ENCODE results near the gene SLC18A2. TPM values are rescaled to one million over a fixed set of nuclear protein-coding genes. Genes with fewer than 3 reads are reported as not detected.

Gene SLC18A2
- polyA plus RNA-seq, 2 of the 4 experiments (the other 2 are of a cell fraction): 0.03 to 0.09 TPM

DNA sequence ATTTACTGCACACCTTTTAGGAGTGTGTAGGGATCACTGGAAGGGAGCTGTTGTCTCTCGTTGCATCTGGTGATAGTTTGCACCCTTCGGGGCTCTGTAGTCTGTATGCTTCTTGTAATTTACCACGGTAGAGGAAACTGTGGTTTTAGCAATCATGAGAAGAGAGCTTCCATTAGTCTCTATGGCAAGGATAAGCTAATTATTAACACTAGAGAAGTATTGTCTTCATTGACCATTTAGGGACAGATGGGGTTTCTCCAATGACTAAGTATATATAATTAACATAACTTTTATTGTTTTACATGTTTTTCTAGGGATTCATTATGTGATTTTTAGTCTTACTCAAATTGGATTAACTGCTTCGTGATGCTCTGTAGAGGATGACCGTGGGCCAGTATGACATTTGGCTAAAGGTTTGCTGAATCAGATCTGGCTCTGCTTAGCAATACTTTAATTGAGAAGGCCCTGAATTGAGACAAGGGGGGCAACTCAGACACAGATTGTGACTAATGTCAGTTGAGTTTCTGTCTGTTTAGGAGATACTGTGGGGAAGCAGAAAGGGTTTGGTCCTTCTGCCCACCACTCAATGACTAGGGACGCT is 8.7 kb downstream of the SLC18A2 start:
- H3K9me3 ChIP-seq: no peaks in the 10 kb centered on the region
- no peak for ATAC-seq
- no peak overlapping the region for H3K4me3 ChIP-seq
- no peak overlapping the region for H3K4me2 ChIP-seq
- no peak for TF ChIP-seq RFX5 (IDR thresholded peaks at IDR 0.05)
- TF ChIP-seq CHD4 (IDR thresholded peaks at IDR 0.05; ENCODE audit: borderline replicate concordance): no peak
- TF ChIP-seq SREBF2 (IDR thresholded peaks at IDR 0.05): no peak
- TF ChIP-seq CBX2 (IDR thresholded peaks at IDR 0.05; ENCODE audit: borderline replicate concordance, low read depth): no peak
- TF ChIP-seq ZNF302 (CRISPR knock-in tag; IDR thresholded peaks at IDR 0.05): no peak
- TF ChIP-seq BHLHE40 (IDR thresholded peaks at IDR 0.05; ENCODE audit: low read depth, low read length): no peak
- TF ChIP-seq EP300 (IDR thresholded peaks at IDR 0.05): no peak
- TF ChIP-seq ZFP36 (IDR thresholded peaks at IDR 0.05; ENCODE audit: borderline replicate concordance, partially characterized antibody): no peak
- TF ChIP-seq FOXS1 (CRISPR knock-in tag; IDR thresholded peaks at IDR 0.05): no peak
- TF ChIP-seq, protein P1, sequence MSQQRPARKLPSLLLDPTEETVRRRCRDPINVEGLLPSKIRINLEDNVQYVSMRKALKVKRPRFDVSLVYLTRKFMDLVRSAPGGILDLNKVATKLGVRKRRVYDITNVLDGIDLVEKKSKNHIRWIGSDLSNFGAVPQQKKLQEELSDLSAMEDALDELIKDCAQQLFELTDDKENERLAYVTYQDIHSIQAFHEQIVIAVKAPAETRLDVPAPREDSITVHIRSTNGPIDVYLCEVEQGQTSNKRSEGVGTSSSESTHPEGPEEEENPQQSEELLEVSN (IDR thresholded peaks at IDR 0.05; ENCODE audit: borderline replicate concordance, low read depth): no peak
- no peak for TF ChIP-seq FOSL2 (IDR thresholded peaks at IDR 0.05)
- TF ChIP-seq FOSL2 (CRISPR knock-in tag; IDR thresholded peaks at IDR 0.05): no peak
- no peak for TF ChIP-seq GATA3 (IDR thresholded peaks at IDR 0.05; ENCODE audit: borderline replicate concordance)
- no peak for TF ChIP-seq ZSCAN20 (CRISPR knock-in tag; IDR thresholded peaks at IDR 0.05)
- TF ChIP-seq, protein P2, sequence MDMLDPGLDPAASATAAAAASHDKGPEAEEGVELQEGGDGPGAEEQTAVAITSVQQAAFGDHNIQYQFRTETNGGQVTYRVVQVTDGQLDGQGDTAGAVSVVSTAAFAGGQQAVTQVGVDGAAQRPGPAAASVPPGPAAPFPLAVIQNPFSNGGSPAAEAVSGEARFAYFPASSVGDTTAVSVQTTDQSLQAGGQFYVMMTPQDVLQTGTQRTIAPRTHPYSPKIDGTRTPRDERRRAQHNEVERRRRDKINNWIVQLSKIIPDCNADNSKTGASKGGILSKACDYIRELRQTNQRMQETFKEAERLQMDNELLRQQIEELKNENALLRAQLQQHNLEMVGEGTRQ (IDR thresholded peaks at IDR 0.05): no peak
- no peak for TF ChIP-seq RARB (CRISPR knock-in tag; IDR thresholded peaks at IDR 0.05)
- TF ChIP-seq, protein P3, sequence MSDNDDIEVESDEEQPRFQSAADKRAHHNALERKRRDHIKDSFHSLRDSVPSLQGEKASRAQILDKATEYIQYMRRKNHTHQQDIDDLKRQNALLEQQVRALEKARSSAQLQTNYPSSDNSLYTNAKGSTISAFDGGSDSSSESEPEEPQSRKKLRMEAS (IDR thresholded peaks at IDR 0.05): no peak
- H3K4me1 ChIP-seq: 0 out of 3 replicates have a peak, but pooled peaks cover 3% of the 10 kb centered on the region
- ChIA-PET CTCF (interaction anchor here (0.8 to 1.1 kb wide), 3 partner anchors 33 to 37 kb away, joined by 3 read pairs; no protein-coding TSS in a partner anchor), POLR2A (no interaction called here)
- FAIRE-seq: no peak
- DNase-seq (ENCODE audit: low read depth in 1 of 2, low spot score in 1 of 2): no peak
- no peak overlapping the region for H3K27ac ChIP-seq
- WGBS (ENCODE audit: missing lambda C conversion rate): 53% methylated on average over 6 of the region's 6 CpGs

DNA sequence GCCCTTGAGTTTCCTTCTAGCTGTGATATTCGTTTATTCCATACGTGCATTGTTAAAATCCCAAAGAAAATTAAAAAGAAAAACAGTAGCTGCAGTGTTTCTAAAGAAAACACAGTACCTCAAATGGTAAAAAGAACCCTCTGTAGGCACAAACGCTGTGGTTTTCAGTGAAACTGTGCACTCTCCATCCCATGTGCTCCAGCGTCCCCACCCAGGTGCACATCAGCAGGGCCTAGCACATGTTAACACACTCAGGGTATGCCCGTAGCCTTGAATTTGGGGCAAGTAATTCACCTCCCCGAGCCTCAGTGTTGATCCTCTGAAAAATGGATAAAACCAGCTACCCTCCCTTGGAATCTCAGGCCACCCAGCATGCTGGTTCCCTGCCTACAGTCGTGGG is 9.5 kb downstream of the SLC18A2 start:
- H3K4me3 ChIP-seq: no peak overlapping the region
- ATAC-seq (no peak), DNase-seq (ENCODE audit: low read depth in 1 of 2, low spot score in 1 of 2) (no peak), FAIRE-seq (no peak)
- 0 out of 3 replicates have a peak, but pooled peaks cover 3% of the 10 kb centered on the region for H3K4me1 ChIP-seq
- no peaks in the 10 kb centered on the region for H3K9me3 ChIP-seq
- 43% methylated on average over 7 of the region's 7 CpGs for WGBS (ENCODE audit: missing lambda C conversion rate)
- H3K4me2 ChIP-seq: no peak overlapping the region
- ChIA-PET POLR2A (no interaction called here), CTCF (interaction anchor here (1.1 to 2.0 kb wide), 3 partner anchors 8 to 69 kb away, joined by 3 to 6 read pairs (median 3); no protein-coding TSS in a partner anchor)
- no peak for TF ChIP-seq CEBPB (IDR thresholded peaks at IDR 0.05)
- TF ChIP-seq EHF (CRISPR knock-in tag; IDR thresholded peaks at IDR 0.05): no peak
- no peak for TF ChIP-seq HEYL (CRISPR knock-in tag; IDR thresholded peaks at IDR 0.05)
- no peak for TF ChIP-seq CBX8 (IDR thresholded peaks at IDR 0.05)
- TF ChIP-seq POLR2A (IDR thresholded peaks at IDR 0.05; ENCODE audit: low read length): no peak
- TF ChIP-seq KDM5A (IDR thresholded peaks at IDR 0.05): no peak
- TF ChIP-seq JUNB (IDR thresholded peaks at IDR 0.05): no peak
- TF ChIP-seq RAD21 (conservative IDR thresholded peaks at IDR 0.05 in 1 of 2, IDR thresholded peaks at IDR 0.05 in 1 of 2): no peak
- TF ChIP-seq MAZ (IDR thresholded peaks at IDR 0.05; ENCODE audit: borderline replicate concordance, low read depth, low read length): no peak
- TF ChIP-seq ZNF302 (CRISPR knock-in tag; IDR thresholded peaks at IDR 0.05): no peak
- no peak for TF ChIP-seq MYC (IDR thresholded peaks at IDR 0.05; ENCODE audit: borderline replicate concordance, low read length)
- no peak for TF ChIP-seq FOXS1 (CRISPR knock-in tag; IDR thresholded peaks at IDR 0.05)
- TF ChIP-seq ZC3H11A (IDR thresholded peaks at IDR 0.05): no peak
- TF ChIP-seq GATA3 (IDR thresholded peaks at IDR 0.05; ENCODE audit: borderline replicate concordance): no peak
- TF ChIP-seq FOSB (CRISPR knock-in tag; IDR thresholded peaks at IDR 0.05): no peak
- TF ChIP-seq, protein P4, sequence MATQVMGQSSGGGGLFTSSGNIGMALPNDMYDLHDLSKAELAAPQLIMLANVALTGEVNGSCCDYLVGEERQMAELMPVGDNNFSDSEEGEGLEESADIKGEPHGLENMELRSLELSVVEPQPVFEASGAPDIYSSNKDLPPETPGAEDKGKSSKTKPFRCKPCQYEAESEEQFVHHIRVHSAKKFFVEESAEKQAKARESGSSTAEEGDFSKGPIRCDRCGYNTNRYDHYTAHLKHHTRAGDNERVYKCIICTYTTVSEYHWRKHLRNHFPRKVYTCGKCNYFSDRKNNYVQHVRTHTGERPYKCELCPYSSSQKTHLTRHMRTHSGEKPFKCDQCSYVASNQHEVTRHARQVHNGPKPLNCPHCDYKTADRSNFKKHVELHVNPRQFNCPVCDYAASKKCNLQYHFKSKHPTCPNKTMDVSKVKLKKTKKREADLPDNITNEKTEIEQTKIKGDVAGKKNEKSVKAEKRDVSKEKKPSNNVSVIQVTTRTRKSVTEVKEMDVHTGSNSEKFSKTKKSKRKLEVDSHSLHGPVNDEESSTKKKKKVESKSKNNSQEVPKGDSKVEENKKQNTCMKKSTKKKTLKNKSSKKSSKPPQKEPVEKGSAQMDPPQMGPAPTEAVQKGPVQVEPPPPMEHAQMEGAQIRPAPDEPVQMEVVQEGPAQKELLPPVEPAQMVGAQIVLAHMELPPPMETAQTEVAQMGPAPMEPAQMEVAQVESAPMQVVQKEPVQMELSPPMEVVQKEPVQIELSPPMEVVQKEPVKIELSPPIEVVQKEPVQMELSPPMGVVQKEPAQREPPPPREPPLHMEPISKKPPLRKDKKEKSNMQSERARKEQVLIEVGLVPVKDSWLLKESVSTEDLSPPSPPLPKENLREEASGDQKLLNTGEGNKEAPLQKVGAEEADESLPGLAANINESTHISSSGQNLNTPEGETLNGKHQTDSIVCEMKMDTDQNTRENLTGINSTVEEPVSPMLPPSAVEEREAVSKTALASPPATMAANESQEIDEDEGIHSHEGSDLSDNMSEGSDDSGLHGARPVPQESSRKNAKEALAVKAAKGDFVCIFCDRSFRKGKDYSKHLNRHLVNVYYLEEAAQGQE (IDR thresholded peaks at IDR 0.05): no peak
- no peak for TF ChIP-seq JUN (IDR thresholded peaks at IDR 0.05)
- no peak for TF ChIP-seq EP300 (IDR thresholded peaks at IDR 0.05)
- TF ChIP-seq ZSCAN20 (CRISPR knock-in tag; IDR thresholded peaks at IDR 0.05): no peak
- no peak for TF ChIP-seq HDAC2 (IDR thresholded peaks at IDR 0.05)
- H3K27ac ChIP-seq: no peak overlapping the region

Measured in A549 (cell line).